Measurements from ENCODE around the gene GAPDH.
"Not testable (repeated sequence)": the region's sequence is repeated elsewhere in the genome, so short reads cannot be mapped to it uniquely, and the experiment has no call there.

DNA sequence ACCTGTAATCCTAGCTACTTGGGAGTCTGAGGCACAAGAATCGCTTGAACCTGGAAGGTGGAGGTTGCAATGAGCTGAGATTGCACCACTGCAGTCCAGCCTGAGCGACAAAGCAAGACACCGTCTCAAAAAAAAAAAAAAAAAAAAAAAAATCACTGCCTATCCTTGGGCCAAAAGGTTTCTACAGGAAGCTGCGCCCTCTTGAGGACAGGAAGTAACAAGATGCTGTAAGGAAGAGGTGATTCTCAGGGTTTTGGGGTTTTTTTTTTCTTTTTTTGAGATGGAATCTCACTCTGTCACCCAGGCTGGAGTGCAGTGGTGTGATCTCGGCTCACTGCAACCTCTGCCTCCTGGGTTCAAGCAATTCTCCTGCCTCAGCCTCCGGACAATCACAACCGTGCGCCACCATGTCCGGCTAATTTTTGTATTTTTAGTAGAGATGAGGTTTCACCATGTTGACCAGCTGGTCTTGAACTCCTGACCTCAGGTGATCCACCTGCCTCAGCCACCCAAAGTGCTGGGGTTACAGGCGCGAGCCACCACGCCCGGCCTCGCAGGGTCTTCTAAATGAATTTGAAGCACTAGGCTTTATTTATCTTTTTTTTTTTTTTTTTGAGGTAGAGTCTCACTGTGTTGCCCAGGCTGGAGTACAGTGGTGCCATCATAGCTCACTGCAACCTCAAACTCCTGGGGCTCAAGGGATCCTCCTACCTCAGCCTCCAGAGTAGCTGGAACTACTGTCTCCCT is 23.9 kb downstream of the GAPDH start:
- TF ChIP-seq CTCF (IDR thresholded peaks at IDR 0.05; ENCODE audit: low read depth, low read length); POLR2A (IDR thresholded peaks at IDR 0.05; ENCODE audit: extremely low read depth, insufficient read length): not testable (repeated sequence)

Data from NB4 (cell line).